LoVo (cell line): ENCODE measurements around the gene AGPAT3.

Source experiments
- DNase-seq: peaks from one replicate; pipeline ENCODE4 v3.0.0-alpha.2; 2016; ENCODE audit warnings: low spot score

Gene AGPAT3

DNA sequence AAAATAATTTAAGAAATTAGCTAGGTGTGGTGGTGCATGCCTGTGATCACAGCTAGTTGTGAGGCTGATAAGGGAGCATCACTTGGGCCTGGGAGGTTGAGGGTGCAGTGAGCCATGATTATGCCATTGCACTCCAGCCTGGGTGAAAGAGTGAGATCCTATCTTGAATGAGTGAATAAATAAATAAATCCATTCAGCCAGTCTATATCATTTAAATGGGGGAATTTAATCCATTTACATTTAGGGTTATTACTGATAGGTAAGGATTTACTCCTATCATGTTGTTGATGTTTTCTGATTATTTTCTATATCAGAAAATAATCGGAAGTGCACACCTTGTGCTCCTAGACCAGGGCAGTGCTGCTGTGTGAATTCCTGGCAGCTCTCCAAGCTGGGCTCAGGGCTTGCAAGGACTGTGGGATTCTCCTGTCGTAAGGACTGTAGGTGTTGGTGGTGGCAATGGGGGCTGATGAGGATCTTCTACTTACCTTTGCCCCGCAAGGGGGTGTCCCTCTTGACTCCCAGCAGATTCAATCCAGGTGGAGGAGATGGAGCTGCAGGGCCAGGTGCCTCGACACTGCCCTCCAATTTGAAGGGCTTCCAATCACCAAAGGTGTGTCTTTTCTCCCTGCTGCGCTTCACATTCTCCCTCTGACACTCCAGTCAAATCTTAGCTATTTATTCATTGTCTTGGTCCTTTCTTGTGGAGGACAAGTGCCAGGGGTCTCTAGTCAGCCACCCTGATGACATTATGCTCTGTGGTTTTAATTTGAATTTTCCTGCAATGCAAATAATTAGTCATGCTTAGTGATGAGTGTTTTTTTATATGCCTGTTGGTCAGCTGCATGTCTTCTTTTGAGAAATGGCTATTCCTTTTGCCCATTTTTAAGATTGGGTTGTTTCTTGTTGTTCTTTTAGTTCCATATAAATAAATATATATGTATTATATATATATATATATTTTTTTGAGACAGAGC is 133.0 kb downstream of the AGPAT3 start:
- DNase-seq, result no peak

DNA sequence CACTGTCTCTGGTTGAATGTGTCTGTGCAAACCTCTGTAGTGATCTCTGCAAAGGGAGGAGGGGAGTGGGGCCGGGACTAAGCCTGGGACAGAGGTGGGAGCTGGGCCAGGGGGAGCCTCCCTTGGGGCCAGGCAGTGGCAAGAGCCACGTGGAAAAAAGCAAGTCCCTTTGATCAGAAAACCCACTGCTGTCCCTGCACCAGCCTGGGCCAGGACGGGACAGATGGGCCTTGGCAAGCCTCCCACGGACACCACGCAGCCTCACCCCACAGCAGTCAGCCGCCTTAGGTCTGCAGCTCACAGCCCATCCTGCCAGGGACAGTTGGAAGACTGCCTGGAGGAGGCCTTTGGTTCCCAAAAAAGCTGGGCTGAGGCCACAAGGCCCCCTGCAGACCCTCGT is 135.3 kb downstream of the AGPAT3 start:
- DNase-seq, result no peak

DNA sequence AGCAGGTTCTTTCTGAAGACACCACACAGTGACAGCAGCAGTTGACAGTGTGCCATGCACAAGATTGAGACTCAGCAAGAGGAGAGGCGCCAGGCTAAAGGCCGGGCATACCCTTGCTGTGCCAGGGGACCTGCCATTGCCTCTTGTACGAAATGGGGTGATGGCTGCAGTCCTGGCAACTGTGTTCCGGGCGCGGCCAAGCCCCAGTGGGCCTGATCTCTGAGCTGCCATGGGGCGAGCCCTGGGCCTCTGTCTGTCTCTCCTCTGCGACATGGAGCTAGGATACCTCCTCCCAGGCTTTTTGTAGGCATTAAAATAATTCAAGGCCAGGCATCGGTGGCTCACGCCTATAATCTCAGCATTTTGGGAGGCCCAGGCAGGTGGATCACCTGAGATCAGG is 137.5 kb downstream of the AGPAT3 start:
- DNase-seq, result no peak

DNA sequence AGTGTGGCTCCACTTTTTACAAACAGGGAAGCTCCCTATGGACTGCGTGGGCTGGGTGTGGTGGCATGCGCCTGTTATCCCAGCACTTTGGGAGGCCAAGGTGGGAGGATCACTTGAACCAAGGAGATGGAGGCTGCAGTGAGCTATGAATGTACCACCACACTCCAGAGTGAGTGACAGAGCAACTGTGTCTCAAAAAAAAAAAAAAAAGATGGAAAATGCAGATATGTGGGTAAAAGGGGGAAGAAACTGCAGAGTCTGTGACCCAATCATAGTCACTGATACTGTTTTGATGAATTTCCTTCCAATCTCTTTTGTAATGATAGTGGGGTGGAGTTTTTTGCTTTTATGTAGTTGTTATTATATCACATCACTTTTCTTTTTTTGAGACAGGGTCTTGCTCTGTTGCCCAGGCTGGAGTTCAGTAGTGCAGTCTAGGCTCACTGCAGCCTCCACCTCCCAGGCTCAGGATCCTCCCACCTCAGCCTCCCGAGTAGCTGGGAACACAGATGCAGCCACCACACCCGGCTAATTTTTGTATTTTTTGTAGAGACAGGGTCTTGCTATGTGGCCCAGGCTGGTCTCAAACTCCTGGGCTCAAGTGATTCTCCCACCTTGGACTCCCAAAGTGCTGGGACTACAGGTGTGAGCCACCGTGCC is 138.4 kb downstream of the AGPAT3 start:
- DNase-seq, result no peak

GRCh38 chr21:44005071-44005470 is 140.0 kb downstream of the AGPAT3 start:
- DNase-seq, result no peak

DNA sequence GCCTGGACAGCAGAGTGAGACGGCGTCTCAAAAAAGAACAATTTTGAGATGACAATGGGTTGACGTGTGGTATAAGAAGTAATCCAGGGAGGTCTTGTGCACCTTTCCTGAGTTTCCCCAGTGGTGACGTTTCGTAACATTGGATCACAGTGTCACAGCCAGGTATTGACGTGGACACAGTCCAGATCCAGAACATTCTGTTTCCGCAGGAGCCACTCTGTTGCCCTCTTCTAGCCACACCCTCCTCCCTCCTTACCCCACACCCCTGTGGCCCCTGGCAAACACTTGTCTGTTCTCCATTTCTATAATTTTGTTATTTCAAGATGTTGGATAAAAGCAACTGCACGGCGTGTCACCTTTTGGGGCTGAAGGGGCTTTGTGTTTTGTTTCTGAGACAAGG is 140.6 kb downstream of the AGPAT3 start:
- DNase-seq, result no peak

- DNase-seq, result no peak
Measured at GRCh38 chr21:44006017-44006619, 141.1 kb downstream of the AGPAT3 start.

- no peak for DNase-seq
Measured at GRCh38 chr21:44006656-44007055, 141.6 kb downstream of the AGPAT3 start.

- no peak for DNase-seq
Measured at GRCh38 chr21:44010429-44010828, 145.4 kb downstream of the AGPAT3 start.

GRCh38 chr21:44011123-44011522 is 146.1 kb downstream of the AGPAT3 start:
- DNase-seq, result no peak

GRCh38 chr21:44011579-44012473 is 146.8 kb downstream of the AGPAT3 start, which contains the start of gene TRAPPC10:
Gene TRAPPC10 (plus strand): TSS chr21:44012309. CDS start chr21:44012494, 185 bp downstream.
- DNase-seq, result peak; percentile 88

DNA sequence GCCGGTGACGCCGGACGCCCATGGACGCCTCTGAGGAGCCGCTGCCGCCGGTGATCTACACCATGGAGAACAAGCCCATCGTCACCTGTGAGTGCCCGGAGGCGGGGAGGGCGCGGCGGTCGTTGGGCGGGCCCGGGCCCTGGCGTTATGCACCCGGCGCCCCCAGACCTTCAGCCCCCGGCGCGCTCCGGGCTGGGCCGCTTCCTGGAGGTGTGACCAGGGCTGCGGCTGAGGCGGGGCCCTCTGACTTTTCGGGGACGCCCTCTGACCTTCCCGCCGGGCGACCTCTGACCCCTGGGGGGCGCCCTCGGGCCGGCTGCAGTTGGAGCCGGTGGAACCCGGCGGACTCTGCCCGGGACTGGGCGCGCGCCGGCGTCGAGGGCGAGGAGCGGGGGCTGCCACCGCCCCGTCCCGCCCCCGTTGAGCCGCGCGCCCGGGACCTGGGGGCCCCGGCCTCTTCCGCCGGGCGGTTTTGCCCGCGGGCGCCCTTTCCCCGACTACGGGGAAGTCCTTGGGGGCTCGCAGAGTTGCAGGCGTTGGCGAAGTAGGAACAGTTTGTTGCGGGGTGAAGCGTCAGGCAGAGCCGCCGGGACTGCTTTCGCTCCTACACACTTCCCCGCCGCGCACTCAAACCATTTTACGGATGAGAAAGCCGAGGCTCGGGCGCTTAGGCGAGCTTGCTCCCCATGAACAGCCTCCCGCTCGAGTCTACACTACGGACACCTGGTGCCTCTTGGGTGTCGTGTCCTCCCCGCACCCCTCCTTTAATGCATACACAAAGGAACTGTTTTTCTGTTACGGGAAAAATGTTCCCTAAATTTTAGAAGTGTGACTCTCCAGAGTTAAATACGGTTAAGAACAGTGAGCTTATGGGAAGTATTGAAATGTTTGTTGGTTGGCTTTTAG is 147.7 kb downstream of the AGPAT3 start:
- peak; percentile 58 for DNase-seq

DNA sequence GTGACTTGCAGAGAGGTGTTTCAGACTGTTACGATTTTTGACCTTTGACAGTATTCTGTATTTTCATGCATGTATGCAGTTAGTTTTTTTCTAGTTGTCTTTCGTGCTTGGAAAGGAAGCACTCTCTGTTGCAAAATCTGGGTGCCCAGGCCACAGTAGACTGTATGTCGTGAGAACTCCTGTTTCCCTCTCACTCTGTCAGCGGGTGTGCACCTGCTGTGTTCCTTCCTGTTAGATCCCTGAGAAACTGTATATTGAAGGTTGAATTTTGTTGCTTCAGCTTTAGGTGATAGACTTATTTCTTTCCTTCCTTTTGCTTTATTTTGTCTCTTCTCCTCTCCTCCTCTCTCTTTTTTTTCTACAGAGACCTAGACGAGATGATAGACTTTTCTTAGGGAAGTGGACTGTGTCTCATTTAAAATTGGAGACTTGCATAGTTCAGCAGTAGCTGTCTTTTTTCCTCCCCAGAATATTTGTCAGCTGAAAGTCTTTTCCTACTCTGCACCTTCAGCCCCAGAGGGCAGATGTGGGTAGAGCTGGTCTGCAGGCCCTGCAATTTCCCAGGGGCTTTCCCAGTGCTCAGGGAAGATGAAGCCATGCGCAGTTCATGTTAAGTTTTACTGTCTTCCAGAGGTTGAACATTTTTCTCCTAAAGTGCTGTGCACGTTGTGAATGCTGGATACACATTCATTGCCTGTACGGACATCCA is 148.5 kb downstream of the AGPAT3 start:
- DNase-seq, result no peak

- no peak for DNase-seq
Measured at GRCh38 chr21:44017601-44018000, 152.6 kb downstream of the AGPAT3 start.

DNA sequence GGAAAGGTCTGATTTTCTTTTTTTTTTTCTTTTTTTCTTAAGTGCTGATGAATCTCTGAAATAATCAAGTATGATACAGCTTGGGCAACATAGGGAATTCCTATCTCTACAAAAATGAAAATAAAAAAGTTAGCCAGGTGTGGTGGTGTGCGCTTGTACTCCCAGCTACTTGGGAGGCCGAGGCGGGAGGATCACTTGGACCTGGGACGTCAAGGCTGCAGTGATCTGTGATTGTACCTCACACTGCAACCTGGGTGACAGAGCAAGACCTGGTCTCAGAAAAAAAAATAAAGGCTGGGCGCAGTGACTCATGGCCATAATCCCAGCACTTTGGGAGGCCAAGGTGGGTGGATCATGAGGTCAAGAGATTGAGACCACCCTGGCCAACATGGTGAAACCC is 153.1 kb downstream of the AGPAT3 start:
- DNase-seq, result no peak

DNA sequence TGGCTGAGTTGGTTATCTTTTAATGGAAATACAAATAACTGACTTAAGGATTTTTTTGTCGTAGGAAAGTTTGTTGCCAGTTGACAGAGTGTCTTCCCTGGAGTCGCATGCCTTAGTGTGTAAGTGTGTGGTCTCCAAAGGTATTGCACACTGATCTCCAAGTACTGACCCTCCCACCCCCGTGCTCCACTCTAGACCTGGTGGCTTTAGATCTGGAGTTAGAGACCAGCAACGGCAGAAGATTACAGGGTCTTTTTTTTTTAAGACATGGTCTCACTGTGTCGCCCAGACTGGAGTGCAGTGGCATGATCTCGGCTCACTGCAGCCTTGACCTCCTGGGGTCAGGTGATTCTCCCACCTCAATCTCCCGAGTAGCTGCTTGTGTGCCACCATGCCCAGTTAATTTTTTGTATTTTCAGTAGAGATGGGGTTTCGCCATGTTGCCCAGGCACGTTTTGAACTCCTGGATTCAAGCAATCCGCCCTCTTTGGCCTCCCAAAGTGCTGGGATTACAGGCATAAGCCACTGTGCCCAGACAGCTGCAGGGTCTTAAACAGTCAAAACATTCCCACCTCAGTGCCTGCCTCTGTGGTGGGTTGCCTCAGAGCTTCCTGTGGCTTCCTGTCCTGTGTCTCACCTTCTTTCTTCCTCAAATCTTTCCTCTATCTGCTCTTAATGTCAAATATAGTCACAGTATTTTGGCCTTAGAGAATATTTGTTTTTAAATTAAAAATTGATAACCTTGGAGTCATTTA is 154.0 kb downstream of the AGPAT3 start:
- no peak for DNase-seq

DNA sequence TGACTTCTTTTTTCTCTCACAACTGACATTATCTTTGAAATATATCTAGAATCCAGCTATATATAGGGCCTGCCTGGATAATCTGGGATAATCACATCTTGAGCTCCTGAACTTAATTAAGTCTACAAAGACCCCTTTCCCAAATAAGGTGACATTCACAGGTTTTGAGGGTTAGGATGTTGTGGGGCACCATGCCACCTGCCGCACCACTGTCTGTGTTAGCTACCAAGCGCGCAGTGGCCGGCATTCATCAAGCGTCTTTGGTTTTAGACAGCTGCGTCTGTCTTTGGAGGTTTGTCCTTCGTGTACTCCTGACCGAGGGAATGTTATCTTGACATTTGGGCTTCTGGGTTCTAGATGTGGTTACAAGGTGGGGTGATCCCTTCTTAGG is 154.5 kb downstream of the AGPAT3 start:
- no peak for DNase-seq

- no peak for DNase-seq
Measured at GRCh38 chr21:44020551-44020950, 155.5 kb downstream of the AGPAT3 start.

DNA sequence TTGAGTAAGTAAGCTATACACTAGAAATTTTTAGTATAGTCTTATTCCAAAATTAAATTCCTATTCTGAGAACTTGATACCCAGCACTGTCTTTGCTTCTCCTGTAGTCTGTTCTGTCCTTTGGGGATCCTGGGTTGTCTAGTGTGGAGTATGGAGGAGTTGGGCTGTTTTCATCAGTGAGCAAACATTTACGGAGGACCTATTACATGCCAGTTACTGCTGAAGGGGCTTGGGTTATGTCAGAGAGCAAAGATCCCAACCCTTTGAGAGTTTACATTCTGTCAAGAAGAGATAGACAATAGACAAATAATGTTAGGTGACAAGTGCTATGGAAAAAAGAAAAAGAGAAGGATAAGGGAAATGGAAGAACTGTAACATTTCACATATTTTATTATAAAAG is 156.0 kb downstream of the AGPAT3 start:
- no peak for DNase-seq
